HepG2 (cell line): ENCODE data around the gene KPNA4. TPM values are rescaled to one million over a fixed set of nuclear protein-coding genes. Genes with fewer than 3 reads are reported as not detected.

Experiments
- ATAC-seq: fragments of 200-7000 bp; cut with Tn5 transposase; 3 replicates; pipeline ENCODE4 v1.9.1; 2020; ENCODE audit warnings: mild to moderate bottlenecking, moderate library complexity
- BruUV-seq: library from RNA; stranded (reverse); fragments of 400-500 nt; replicated peaks from 2 replicates; lab custom pipeline; 2021; lab: Mats Ljungman, UMichigan
- CTCF ChIA-PET: fragments of 300-600 bp; formaldehyde crosslinking; extraction: SDS; loops from one replicate; lab custom pipeline; 2021; ENCODE audit warnings: low total read pairs, inconsistent platforms, low intra/inter-chr PET ratio; lab: Yijun Ruan, JAX
- POLR2A ChIA-PET: fragments of 350-600 bp; sonication (Branson Sonifier 250); formaldehyde crosslinking; loops from one replicate; lab custom pipeline; 2020; ENCODE audit warnings: antibody characterized with exemption, inconsistent platforms; lab: Yijun Ruan, JAX
- DNase-seq: peaks from one replicate; pipeline ENCODE4 v3.0.0-alpha.2; 2015; ENCODE audit warnings: low spot score
- FAIRE-seq: peaks from 3 replicates; lab custom pipeline; 2011; peaks lifted over from hg19 to GRCh38; lab: Jason Lieb, UNC
- H2AFZ ChIP-seq: one replicate; pipeline ENCODE4 v1.6.1; 2011; ENCODE audit warnings: low read length, inconsistent platforms
- H3K27ac ChIP-seq: fragments of 300-600 bp; 3 replicates; pipeline ENCODE4 v1.8.0; 2011; ENCODE audit warnings: mixed run types, mild to moderate bottlenecking, mixed read lengths, low read length, inconsistent platforms; ENCODE audit not compliant: insufficient read depth; ENCODE audit errors: extremely low read length
- H3K27me3 ChIP-seq, 2 experiments: fragments of 200-600 bp in 1 of 2; 2 replicates in 1 of 2; 3 replicates in 1 of 2; pipeline versions ENCODE4 v1.6.0 to v1.8.0; 2011; ENCODE audit warnings: low read length in 2 of 2, mild to moderate bottlenecking in 2 of 2, moderate library complexity in 2 of 2, inconsistent platforms in 1 of 2; ENCODE audit not compliant: insufficient read depth in 2 of 2, control insufficient read depth in 1 of 2
- H3K36me3 ChIP-seq, 2 experiments: fragments of 200-600 bp in 1 of 2; replicated peaks in 1 of 2; 2 replicates in 1 of 2; 3 replicates in 1 of 2; pipeline versions ENCODE4 v1.5.1 to v1.8.0; 2011; ENCODE audit warnings: low read length in 2 of 2, inconsistent platforms in 1 of 2; ENCODE audit not compliant: insufficient read depth in 2 of 2, control insufficient read depth in 1 of 2
- H3K4me1 ChIP-seq: 2 replicates; pipeline ENCODE4 v1.5.1; 2012; ENCODE audit warnings: low read length, inconsistent platforms; ENCODE audit not compliant: insufficient read depth
- H3K4me2 ChIP-seq: 2 replicates; pipeline ENCODE4 v1.6.0; 2011; ENCODE audit warnings: low read depth, low read length, inconsistent platforms
- H3K4me3 ChIP-seq, 3 experiments: fragments of 200-600 bp in 1 of 3; sonication (generic), shearing (Covaris generic) in 1 of 3; replicated peaks in 1 of 3; 2 replicates each; pipeline ENCODE4 v1.5.1; 2011 to 2016; ENCODE audit warnings: low read length in 3 of 3, inconsistent platforms in 2 of 3, low read depth in 2 of 3, mild to moderate bottlenecking in 2 of 3, control low read depth in 1 of 3, mixed read lengths in 1 of 3; ENCODE audit not compliant: insufficient read depth in 1 of 3
- H3K79me2 ChIP-seq: one replicate; pipeline ENCODE4 v1.6.1; 2011; ENCODE audit warnings: low read length, inconsistent platforms; ENCODE audit not compliant: insufficient read depth
- H3K9ac ChIP-seq: 2 replicates; pipeline ENCODE4 v1.6.0; 2011; ENCODE audit warnings: mild to moderate bottlenecking, low read depth, low read length, inconsistent platforms; ENCODE audit not compliant: insufficient read depth
- H3K9me3 ChIP-seq: 2 replicates; pipeline ENCODE4 v1.5.1; 2012; ENCODE audit warnings: mild to moderate bottlenecking, low read length
- H4K20me1 ChIP-seq: 2 replicates; pipeline ENCODE4 v1.6.0; 2011; ENCODE audit warnings: inconsistent platforms, mild to moderate bottlenecking, low read length, moderate library complexity; ENCODE audit not compliant: insufficient read depth
- DPF2 ChIP-seq: sonication (generic); formaldehyde crosslinking; IDR thresholded peaks from 2 replicates; pipeline ENCODE4 v1.4.0; 2020; ENCODE audit warnings: mild to moderate bottlenecking, low read depth, missing genetic modification reagents, borderline replicate concordance
- KDM5A ChIP-seq: fragments of 200-600 bp; sonication (generic); IDR thresholded peaks from 2 replicates; pipeline ENCODE4 v1.7.0; 2018; ENCODE audit warnings: antibody characterized with exemption, mild to moderate bottlenecking, low read length, borderline replicate concordance
- SIX4 ChIP-seq: sonication (generic); formaldehyde crosslinking; IDR thresholded peaks from 2 replicates; pipeline ENCODE4 v1.4.0; 2020; ENCODE audit warnings: missing genetic modification reagents
- SP1 ChIP-seq, 2 experiments: fragments of 450-650 bp in 1 of 2; sonication (generic) in 1 of 2; formaldehyde crosslinking in 1 of 2; IDR thresholded peaks; 2 replicates each; pipeline versions ENCODE4 v1.4.0 to v1.6.1; 2016 to 2020; ENCODE audit warnings: missing genetic modification reagents in 1 of 2
- ZBTB7A ChIP-seq: sonication (generic); formaldehyde crosslinking; IDR thresholded peaks from 2 replicates; pipeline ENCODE4 v1.8.0; 2022; ENCODE audit warnings: mild to moderate bottlenecking, missing genetic modification reagents
- ZKSCAN1 ChIP-seq: fragments of 150-350 bp; IDR thresholded peaks from 2 replicates; pipeline ENCODE4 v1.6.1; 2014; ENCODE audit warnings: low read length
- ZNF20 ChIP-seq: sonication (generic); formaldehyde crosslinking; IDR thresholded peaks from 2 replicates; pipeline ENCODE4 v1.4.0; 2020; ENCODE audit warnings: mild to moderate bottlenecking, moderate library complexity, missing genetic modification reagents
- ZNF274 ChIP-seq: sonication (generic); formaldehyde crosslinking; IDR thresholded peaks from 2 replicates; pipeline ENCODE4 v1.5.1; 2020; ENCODE audit warnings: mild to moderate bottlenecking, missing genetic modification reagents
- ZNF749 ChIP-seq: sonication (generic); formaldehyde crosslinking; IDR thresholded peaks from 2 replicates; pipeline ENCODE4 v1.8.0; 2022; ENCODE audit warnings: mild to moderate bottlenecking, missing genetic modification reagents, moderate library complexity, borderline replicate concordance
- ZSCAN25 ChIP-seq: sonication (generic); formaldehyde crosslinking; IDR thresholded peaks from 2 replicates; pipeline ENCODE4 v1.8.0; 2022; ENCODE audit warnings: mild to moderate bottlenecking, missing genetic modification reagents
- ZSCAN30 ChIP-seq: sonication (generic); formaldehyde crosslinking; IDR thresholded peaks from 2 replicates; pipeline ENCODE4 v1.5.0; 2020; ENCODE audit warnings: mild to moderate bottlenecking, missing genetic modification reagents
- WGBS: methylation state at CpG from one replicate; pipeline ENCODE4 v1.1.6; 2017; ENCODE audit warnings: low lambda C conversion rate; 5-methylcytosine and 5-hydroxymethylcytosine counted together
- in situ Hi-C: cut with HindIII; loops from 2 replicates; pipeline ENCODE4 v1.10.0; 2017; ENCODE audit warnings: low pct_unique_long_range_greater_than_20kb; ENCODE audit not compliant: extremely low pct_ligation_motif_present
- intact Hi-C: fragments of 100-400 bp; cut with micrococcal nuclease; formaldehyde crosslinking; loops from one replicate; pipeline ENCODE4 v1.10.0; 2022; ENCODE audit not compliant: unreplicated experiment
- polyA plus RNA-seq, 8 experiments: library from polyadenylated mRNA; depleted of rRNA in 3 of 8; stranded (reverse) in 7 of 8; unstranded in 1 of 8; fragments of >200 nt; fragmentation: Illumina TruSeq in 4 of 8; extraction: Trizol in 4 of 8; gene quantifications; 2 replicates each; pipeline versions ENCODE4 v1.2.1 to v1.2.3, GENCODE V29; 2011 to 2016; ENCODE audit warnings: low read depth in 4 of 8, missing spikeins in 1 of 8, mixed read lengths in 1 of 8; ENCODE audit not compliant: insufficient read depth in 1 of 8
- total RNA-seq, 5 experiments: library from RNA; depleted of rRNA; stranded (reverse); fragments of >200 nt; fragmentation: Illumina TruSeq; extraction: Trizol; gene quantifications; 2 replicates each; pipeline ENCODE4 v1.2.3, GENCODE V29; 2016; ENCODE audit warnings: low read depth in 1 of 5
- TF ChIP-seq, protein P1 (sequence below): sonication (generic); formaldehyde crosslinking; IDR thresholded peaks from 2 replicates; pipeline ENCODE4 v1.4.0; 2020; ENCODE audit warnings: missing genetic modification reagents
- TF ChIP-seq, protein P2 (sequence below): sonication (generic); formaldehyde crosslinking; conservative IDR thresholded peaks from 2 replicates; pipeline ENCODE4 v1.4.0; 2020; ENCODE audit warnings: missing genetic modification reagents
- TF ChIP-seq, protein P3 (sequence below): sonication (generic); formaldehyde crosslinking; IDR thresholded peaks from 2 replicates; pipeline ENCODE4 v1.4.0; 2020; ENCODE audit warnings: missing genetic modification reagents, borderline replicate concordance

The KPNA4 gene
- total and polyA plus RNA-seq, 2 of the 13 experiments (the other 11 are each of a cell fraction or from before 2014, with no cell fraction given), result 9.9 to 27.9 TPM

DNA sequence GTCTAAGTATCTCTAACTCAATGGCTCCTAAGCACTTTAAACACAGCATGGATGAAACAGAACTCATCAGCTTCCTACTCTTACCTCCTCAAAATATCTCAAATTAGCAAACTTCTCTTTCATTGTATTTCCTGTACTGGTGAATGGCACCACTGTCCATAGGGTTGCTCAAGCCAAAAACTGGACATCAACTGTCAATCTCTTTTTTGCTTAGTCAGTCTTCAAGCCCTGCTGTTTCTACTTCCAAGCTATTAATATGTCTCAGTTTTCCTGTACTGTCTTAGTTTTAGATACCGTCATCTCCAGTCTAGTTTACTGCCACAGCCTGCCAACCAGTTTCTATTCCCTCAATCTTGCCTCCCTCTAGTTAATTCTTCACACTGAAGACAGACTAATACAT is 48.3 kb upstream of the KPNA4 start (continued):
- TF ChIP-seq, protein P1, sequence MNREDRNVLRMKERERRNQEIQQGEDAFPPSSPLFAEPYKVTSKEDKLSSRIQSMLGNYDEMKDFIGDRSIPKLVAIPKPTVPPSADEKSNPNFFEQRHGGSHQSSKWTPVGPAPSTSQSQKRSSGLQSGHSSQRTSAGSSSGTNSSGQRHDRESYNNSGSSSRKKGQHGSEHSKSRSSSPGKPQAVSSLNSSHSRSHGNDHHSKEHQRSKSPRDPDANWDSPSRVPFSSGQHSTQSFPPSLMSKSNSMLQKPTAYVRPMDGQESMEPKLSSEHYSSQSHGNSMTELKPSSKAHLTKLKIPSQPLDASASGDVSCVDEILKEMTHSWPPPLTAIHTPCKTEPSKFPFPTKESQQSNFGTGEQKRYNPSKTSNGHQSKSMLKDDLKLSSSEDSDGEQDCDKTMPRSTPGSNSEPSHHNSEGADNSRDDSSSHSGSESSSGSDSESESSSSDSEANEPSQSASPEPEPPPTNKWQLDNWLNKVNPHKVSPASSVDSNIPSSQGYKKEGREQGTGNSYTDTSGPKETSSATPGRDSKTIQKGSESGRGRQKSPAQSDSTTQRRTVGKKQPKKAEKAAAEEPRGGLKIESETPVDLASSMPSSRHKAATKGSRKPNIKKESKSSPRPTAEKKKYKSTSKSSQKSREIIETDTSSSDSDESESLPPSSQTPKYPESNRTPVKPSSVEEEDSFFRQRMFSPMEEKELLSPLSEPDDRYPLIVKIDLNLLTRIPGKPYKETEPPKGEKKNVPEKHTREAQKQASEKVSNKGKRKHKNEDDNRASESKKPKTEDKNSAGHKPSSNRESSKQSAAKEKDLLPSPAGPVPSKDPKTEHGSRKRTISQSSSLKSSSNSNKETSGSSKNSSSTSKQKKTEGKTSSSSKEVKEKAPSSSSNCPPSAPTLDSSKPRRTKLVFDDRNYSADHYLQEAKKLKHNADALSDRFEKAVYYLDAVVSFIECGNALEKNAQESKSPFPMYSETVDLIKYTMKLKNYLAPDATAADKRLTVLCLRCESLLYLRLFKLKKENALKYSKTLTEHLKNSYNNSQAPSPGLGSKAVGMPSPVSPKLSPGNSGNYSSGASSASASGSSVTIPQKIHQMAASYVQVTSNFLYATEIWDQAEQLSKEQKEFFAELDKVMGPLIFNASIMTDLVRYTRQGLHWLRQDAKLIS (CRISPR knock-in tag), result no peak
- TF ChIP-seq KDM5A, result no peak
- no peak for TF ChIP-seq ZNF274 (CRISPR knock-in tag)
- TF ChIP-seq, all 625 proteins: peak for 0

DNA sequence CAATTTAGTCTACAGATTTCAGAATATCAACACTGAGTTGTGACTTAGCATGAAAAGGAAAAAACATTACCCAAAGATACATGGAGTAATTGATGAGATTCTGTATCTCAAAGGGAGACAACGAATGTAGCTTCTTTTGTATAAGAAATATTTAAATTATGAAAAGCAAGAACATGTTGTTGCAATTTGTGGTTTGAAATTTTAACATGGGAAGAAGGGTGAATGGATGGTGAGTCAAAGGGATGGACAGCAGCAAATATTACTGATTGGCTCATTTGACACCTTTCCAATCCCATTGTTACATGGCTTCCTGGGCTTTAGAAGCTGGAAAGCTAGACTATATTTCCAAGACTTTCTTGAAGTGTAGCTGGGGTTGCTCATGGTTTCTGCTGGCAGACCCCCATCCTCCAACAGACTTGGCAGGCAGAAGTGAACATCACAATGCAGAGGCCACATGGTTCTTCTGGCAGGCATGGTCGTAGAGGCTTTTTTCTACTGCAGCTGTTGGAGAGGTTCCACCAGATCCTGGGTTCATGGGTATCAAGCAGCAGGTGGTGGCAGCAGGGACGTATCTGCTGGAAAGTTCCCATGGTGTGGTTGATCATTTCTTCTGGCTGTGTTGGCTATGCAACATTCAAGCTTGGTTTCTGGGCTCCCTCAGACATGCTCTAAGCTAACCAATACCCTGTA is 47.2 kb upstream of the KPNA4 start:
- Histone ChIP-seq H3K79me2 (no peaks in the 10 kb centered on the region), H2AFZ (no peak overlapping the region), H3K4me3 (no peak overlapping the region), H4K20me1 (no peaks in the 10 kb centered on the region), H3K9me3 (no peaks in the 10 kb centered on the region), H3K27ac (no peak overlapping the region), H3K9ac (no peak overlapping the region), H3K36me3 (no peaks in the 10 kb centered on the region), H3K4me2 (no peak overlapping the region), H3K4me1 (no peaks in the 10 kb centered on the region), H3K27me3 (no peaks in the 10 kb centered on the region)
- WGBS, result 0% methylated on average over 3 of the region's 3 CpGs
- no peak for FAIRE-seq
- BruUV-seq, result no TSS peak
- no peak for ATAC-seq
- ChIA-PET CTCF (no interaction called here), POLR2A (no interaction called here)
- intact Hi-C loops, result no loop called here
- no peak for DNase-seq
- in situ Hi-C loops, result no loop called here
- no peak for TF ChIP-seq ZKSCAN1
- TF ChIP-seq ZBTB7A (CRISPR knock-in tag), result no peak
- TF ChIP-seq, protein P2, sequence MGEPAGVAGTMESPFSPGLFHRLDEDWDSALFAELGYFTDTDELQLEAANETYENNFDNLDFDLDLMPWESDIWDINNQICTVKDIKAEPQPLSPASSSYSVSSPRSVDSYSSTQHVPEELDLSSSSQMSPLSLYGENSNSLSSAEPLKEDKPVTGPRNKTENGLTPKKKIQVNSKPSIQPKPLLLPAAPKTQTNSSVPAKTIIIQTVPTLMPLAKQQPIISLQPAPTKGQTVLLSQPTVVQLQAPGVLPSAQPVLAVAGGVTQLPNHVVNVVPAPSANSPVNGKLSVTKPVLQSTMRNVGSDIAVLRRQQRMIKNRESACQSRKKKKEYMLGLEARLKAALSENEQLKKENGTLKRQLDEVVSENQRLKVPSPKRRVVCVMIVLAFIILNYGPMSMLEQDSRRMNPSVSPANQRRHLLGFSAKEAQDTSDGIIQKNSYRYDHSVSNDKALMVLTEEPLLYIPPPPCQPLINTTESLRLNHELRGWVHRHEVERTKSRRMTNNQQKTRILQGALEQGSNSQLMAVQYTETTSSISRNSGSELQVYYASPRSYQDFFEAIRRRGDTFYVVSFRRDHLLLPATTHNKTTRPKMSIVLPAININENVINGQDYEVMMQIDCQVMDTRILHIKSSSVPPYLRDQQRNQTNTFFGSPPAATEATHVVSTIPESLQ (CRISPR knock-in tag), result no peak
- TF ChIP-seq ZSCAN25, result no peak
- no peak for TF ChIP-seq ZSCAN30
- TF ChIP-seq ZNF749 (CRISPR knock-in tag), result no peak
- no peak for TF ChIP-seq SIX4 (CRISPR knock-in tag)
- no peak for TF ChIP-seq SP1 (IDR thresholded peaks at IDR 0.05)
- no peak for TF ChIP-seq SP1 (CRISPR knock-in tag; IDR thresholded peaks at IDR 0.05)
- no peak for TF ChIP-seq ZNF20 (CRISPR knock-in tag)
- TF ChIP-seq, protein P3, sequence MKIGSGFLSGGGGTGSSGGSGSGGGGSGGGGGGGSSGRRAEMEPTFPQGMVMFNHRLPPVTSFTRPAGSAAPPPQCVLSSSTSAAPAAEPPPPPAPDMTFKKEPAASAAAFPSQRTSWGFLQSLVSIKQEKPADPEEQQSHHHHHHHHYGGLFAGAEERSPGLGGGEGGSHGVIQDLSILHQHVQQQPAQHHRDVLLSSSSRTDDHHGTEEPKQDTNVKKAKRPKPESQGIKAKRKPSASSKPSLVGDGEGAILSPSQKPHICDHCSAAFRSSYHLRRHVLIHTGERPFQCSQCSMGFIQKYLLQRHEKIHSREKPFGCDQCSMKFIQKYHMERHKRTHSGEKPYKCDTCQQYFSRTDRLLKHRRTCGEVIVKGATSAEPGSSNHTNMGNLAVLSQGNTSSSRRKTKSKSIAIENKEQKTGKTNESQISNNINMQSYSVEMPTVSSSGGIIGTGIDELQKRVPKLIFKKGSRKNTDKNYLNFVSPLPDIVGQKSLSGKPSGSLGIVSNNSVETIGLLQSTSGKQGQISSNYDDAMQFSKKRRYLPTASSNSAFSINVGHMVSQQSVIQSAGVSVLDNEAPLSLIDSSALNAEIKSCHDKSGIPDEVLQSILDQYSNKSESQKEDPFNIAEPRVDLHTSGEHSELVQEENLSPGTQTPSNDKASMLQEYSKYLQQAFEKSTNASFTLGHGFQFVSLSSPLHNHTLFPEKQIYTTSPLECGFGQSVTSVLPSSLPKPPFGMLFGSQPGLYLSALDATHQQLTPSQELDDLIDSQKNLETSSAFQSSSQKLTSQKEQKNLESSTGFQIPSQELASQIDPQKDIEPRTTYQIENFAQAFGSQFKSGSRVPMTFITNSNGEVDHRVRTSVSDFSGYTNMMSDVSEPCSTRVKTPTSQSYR, result no peak
- no peak for TF ChIP-seq DPF2 (CRISPR knock-in tag)
